ENCODE data around the gene C2orf78.
"Not testable (repeated sequence)": the region's sequence is repeated elsewhere in the genome, so short reads cannot be mapped to it uniquely, and the experiment has no call there.

The C2orf78 gene, protein sequence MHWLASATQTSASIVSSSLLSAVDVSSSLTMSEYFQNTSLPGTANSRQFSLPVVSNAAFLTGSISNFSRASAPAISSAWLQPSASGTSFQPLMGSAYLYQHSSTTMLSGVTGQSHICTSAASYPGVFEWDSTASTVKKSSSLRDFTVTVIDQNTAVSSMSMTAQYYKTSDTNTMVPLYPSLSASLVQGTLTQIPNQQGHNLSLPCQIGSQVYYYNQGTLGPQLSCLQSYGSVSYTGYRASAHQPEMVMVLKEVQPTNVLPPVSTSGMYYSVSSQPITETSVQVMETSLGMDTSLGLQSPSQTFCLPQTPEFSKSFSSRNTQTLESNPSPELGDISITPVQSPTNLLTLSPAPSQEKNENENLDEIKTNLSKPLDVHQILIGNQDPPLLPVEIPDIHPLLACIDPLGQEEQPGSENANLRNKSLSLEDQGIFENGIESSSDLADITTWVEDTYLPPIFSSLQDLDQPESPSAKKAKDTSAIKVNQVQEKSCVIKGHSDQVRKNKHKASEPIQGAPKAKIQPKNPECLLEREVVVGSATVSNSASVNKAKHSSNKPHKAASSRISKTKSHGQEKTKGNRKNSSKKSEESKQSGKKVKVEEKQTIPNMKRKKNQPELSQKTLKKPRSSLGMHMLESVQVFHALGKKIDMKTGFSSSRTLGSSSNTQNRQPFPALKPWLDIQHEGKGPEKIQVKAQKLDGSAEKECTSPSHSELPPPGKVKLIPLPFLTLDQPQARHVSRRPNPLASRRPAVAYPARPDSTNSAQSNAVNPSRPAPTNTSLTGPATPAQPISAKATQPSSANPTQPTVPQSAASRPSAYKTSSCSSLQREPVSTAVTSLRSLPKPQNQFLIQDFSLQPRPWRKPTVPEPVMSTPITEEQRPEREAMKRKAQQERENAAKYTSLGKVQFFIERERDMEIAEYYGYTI

DNA sequence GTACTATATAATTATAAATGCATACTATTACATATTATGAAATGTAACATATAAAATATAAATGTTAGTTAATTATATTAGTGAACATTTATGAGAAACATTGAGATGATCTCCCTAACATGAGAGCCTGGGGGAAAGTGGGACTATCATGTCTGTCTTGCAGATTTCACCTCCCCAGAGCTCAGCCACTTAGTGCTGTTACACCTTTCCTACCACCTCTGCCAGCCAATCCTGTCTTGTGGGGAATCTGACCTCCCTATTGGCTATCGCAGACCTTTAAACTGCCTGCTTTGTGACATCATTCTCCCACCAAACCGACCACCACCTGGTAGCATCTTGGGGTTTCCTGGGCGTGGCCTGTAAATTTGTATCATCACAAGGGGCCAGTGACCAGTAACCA is at the start of gene C2orf78:
Gene C2orf78 (plus strand): TSS at position 301 of the 400 bp plus-strand sequence. CDS start 127 bp downstream, outside the sequence.
- not testable (repeated sequence) for H3K27me3 ChIP-seq (ENCODE audit: control insufficient read depth, insufficient read depth, low read length); H3K4me1 ChIP-seq (ENCODE audit: control insufficient read depth, insufficient read depth, low read length); H3K9me3 ChIP-seq (ENCODE audit: control insufficient read depth, insufficient read depth, low read length); H3K36me3 ChIP-seq (ENCODE audit: control insufficient read depth, insufficient read depth, low read length); H3K4me3 ChIP-seq (ENCODE audit: low read depth, low read length); H3K9ac ChIP-seq (ENCODE audit: low read depth, low read length)

DNA sequence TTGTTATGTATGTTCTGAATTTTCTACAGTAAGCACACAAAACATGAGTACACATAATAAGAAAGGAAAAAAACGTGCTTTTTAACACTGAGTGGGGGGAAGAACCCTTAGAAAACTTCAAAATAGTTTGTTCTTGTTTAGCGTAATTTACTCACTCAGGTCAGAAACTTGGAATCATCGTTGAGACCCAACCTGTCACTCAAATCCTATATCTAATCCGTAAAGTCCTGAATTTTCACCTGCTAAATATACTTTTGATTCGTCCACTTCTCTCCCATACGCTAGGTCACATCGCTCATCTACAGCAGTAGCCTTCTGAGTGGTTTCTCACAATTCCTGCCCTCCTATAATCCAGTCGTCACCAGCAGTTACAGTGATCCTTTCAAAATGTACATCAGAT is 47.6 kb upstream of the C2orf78 start:
- H3K4me3 ChIP-seq (ENCODE audit: low read depth, low read length) = peak overlapping the region; percentile 93
- H3K4me1 ChIP-seq (ENCODE audit: control insufficient read depth, insufficient read depth, low read length) = no peaks in the 10 kb centered on the region
- H3K27me3 ChIP-seq (ENCODE audit: control insufficient read depth, insufficient read depth, low read length) = peaks cover 23% of the 10 kb centered on the region
- peak overlapping the region; percentile 82 for H3K9ac ChIP-seq (ENCODE audit: low read depth, low read length)
- no peaks in the 10 kb centered on the region for H3K9me3 ChIP-seq (ENCODE audit: control insufficient read depth, insufficient read depth, low read length)
- H3K36me3 ChIP-seq (ENCODE audit: control insufficient read depth, insufficient read depth, low read length) = peaks cover 3% of the 10 kb centered on the region

DNA sequence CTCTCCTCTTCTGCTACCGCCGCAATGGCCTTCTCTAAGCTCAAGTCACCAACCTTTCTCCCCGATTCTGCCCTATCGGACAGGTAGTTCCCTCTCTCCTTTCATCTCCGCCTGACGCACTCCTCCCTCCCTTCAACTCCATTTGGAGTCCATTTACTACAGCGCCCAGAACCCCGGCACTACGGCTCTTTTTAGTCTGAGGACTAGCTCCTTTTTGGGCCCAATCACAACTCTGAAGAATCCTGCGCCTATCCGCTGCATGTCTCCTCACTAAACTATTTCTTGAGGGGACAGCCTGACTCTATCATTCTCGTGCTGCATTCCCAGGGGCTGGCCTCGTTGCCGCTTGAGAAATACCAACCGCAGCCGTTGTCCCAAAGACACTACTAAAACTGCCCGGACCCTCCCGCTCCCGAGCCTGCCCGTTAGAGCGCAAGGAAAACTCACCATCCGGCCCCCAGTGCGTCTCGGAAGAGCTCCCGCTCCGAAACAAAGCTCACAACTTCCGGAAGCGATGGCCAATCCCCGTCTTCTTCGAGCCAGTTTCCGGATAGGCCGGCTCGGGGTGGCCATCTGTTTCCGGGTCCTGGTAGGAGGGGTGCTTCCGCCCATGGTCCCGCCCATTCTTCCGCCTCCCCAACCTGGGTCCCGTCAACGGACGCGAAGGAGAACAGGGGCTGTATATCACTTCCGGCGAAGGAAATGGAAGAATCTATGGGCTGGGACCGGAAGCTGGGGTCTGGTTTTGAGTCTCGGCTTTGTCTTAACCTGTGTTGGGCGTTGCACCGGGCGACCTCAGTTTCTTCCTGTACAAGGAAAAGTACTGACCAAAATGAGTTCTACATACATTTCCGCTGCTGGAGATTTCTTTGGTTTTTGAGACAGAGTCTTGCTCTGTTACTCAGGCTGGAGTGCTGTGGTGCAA is 46.9 kb upstream of the C2orf78 start, which contains the start of gene TPRKB:
Gene TPRKB (minus strand): TSS at position 491 of the 925 bp plus-strand sequence. CDS start 2,776 bp downstream, outside the sequence.
- Histone ChIP-seq H3K9me3 (ENCODE audit: control insufficient read depth, insufficient read depth, low read length) (no peaks in the 10 kb centered on the region), H3K4me3 (ENCODE audit: low read depth, low read length) (peak within 1 kb of the TSS; percentile 93), H3K36me3 (ENCODE audit: control insufficient read depth, insufficient read depth, low read length) (peaks cover 3% of the 10 kb centered on the region), H3K27me3 (ENCODE audit: control insufficient read depth, insufficient read depth, low read length) (peaks cover 24% of the 10 kb centered on the region), H3K4me1 (ENCODE audit: control insufficient read depth, insufficient read depth, low read length) (no peaks in the 10 kb centered on the region), H3K9ac (ENCODE audit: low read depth, low read length) (peak within 1 kb of the TSS; percentile 82)

DNA sequence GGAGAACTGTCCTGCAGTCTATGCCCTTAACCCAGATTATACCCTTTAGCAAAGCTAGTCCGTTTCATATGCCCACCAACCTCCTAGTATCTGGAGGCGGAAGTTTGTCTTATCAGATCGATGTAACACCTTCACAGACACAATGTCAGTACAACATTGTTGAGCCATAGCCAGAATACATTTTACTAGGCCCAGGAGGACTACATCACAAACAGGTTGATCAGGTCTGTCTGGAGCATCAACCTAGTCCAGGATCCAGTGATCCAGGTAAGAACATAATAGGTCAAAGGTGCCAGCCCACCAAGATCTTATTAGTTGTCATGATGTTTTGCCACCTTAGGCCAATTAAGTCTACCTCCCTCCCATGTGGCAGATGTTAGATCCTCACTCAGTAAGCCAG is 44.9 kb upstream of the C2orf78 start:
- no peaks in the 10 kb centered on the region for H3K4me1 ChIP-seq (ENCODE audit: control insufficient read depth, insufficient read depth, low read length)
- no peaks in the 10 kb centered on the region for H3K36me3 ChIP-seq (ENCODE audit: control insufficient read depth, insufficient read depth, low read length)

DNA sequence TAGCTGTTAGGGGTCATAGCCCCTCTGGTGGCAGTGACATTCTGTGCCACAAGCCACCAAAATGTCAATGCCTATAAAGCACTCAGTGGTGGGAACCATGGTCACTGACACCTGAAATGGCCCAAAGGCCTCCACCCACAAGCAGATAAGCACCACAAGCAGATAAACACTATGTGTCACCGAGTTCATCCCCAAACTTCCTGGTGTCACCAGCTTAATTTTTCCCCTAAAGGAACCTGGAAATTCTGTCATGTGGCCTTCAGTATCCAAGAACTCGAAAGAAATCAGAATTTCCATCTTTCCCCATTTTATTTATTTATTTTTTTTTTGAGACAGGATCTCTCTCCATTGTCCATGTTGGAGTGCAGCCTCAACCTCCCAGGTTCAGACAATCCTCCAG is 43.2 kb upstream of the C2orf78 start:
- H3K9me3 ChIP-seq (ENCODE audit: control insufficient read depth, insufficient read depth, low read length) = no peaks in the 10 kb centered on the region
- no peak overlapping the region for H3K4me3 ChIP-seq (ENCODE audit: low read depth, low read length)
- no peaks in the 10 kb centered on the region for H3K36me3 ChIP-seq (ENCODE audit: control insufficient read depth, insufficient read depth, low read length)

More for the DNA sequence above, 44.9 kb upstream of the C2orf78 start:
- Histone ChIP-seq H3K9me3 (ENCODE audit: control insufficient read depth, insufficient read depth, low read length) (no peaks in the 10 kb centered on the region), H3K4me3 (ENCODE audit: low read depth, low read length) (no peak overlapping the region), H3K9ac (ENCODE audit: low read depth, low read length) (no peak overlapping the region), H3K27me3 (ENCODE audit: control insufficient read depth, insufficient read depth, low read length) (peaks cover 24% of the 10 kb centered on the region)

DNA sequence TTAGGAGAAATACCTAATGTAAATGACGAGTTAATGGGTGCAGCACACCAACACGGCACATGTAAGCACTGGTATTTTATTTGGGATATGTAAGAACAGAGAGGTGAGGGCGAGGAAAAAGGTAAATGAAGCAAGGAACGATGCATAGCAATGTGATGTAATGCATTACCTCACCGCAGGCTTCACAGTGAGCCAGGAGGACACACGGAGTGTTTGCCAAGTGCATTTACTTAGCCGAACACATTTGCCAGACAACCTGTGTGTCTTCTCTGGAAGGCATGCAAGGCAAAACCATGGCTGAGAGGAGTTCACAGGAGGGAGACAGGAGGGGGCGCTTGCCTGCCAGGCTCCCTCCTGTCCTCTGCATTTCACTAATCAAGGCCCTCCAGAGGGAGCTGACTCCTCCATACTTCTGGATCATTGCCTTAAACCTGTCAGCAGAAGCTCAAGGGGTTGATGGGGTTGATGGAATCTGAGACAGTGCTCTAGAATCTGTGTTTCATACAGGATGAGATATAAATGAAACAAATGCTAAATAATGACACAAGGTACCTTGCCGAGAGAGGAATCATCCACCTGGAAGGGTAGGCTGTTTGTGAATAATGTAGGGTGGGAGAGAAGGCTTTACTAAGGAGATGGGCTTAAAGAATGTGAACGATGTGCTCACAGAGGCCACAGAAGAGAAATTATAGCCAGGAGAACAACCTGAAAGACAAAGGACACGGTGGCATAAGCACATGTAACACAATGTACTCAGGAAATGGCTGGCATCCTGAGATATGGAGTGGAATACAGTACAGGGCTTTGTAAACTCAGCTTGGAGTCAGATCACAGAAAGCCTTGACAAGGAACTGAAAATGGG is 37.7 kb upstream of the C2orf78 start:
- Histone ChIP-seq H3K27me3 (ENCODE audit: control insufficient read depth, insufficient read depth, low read length) (peaks cover 2% of the 10 kb centered on the region), H3K4me3 (ENCODE audit: low read depth, low read length) (no peak overlapping the region), H3K36me3 (ENCODE audit: control insufficient read depth, insufficient read depth, low read length) (no peaks in the 10 kb centered on the region), H3K4me1 (ENCODE audit: control insufficient read depth, insufficient read depth, low read length) (no peaks in the 10 kb centered on the region), H3K9ac (ENCODE audit: low read depth, low read length) (no peak overlapping the region), H3K9me3 (ENCODE audit: control insufficient read depth, insufficient read depth, low read length) (no peaks in the 10 kb centered on the region)

More for the DNA sequence above, 43.2 kb upstream of the C2orf78 start:
- peaks cover 24% of the 10 kb centered on the region for H3K27me3 ChIP-seq (ENCODE audit: control insufficient read depth, insufficient read depth, low read length)
- H3K4me1 ChIP-seq (ENCODE audit: control insufficient read depth, insufficient read depth, low read length) = no peaks in the 10 kb centered on the region
- no peak overlapping the region for H3K9ac ChIP-seq (ENCODE audit: low read depth, low read length)

DNA sequence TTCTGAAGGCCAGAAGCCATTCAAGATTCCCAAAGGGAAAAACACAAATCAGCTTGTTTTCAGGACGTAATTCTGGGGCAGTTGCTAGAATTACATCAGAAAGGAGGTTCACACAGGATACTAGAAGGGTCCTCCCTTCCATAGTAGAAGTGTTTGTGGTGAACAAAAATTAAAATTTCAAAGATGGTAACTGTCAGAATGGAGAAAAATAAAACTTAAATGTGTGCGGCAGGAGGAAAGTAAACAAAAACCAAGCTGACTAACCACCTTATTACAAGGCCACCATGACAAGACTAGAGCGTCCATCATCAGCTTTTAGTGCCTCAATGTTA is 37.1 kb upstream of the C2orf78 start:
- H3K27me3 ChIP-seq (ENCODE audit: control insufficient read depth, insufficient read depth, low read length) = no peaks in the 10 kb centered on the region
- H3K9me3 ChIP-seq (ENCODE audit: control insufficient read depth, insufficient read depth, low read length) = no peaks in the 10 kb centered on the region
- H3K4me1 ChIP-seq (ENCODE audit: control insufficient read depth, insufficient read depth, low read length) = no peaks in the 10 kb centered on the region
- no peak overlapping the region for H3K9ac ChIP-seq (ENCODE audit: low read depth, low read length)
- no peaks in the 10 kb centered on the region for H3K36me3 ChIP-seq (ENCODE audit: control insufficient read depth, insufficient read depth, low read length)
- H3K4me3 ChIP-seq (ENCODE audit: low read depth, low read length) = no peak overlapping the region

DNA sequence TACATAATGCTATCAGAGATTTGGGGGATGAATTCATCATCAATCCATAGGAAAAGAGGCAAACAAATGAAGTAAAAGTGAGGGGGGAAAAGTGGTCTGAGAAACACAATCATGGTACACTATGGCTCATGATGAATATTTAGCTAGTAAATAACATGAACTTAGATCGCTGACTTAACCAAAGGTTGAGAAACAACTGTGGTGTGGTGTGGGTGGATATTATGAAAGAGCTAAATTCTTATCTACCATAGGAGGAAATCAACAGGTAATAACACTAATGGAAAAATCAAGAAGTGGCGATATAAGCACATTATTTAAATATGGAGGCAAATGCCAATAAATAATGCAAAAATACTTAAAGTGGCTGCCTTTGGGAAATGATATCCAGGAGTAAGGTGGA is 34.7 kb upstream of the C2orf78 start:
- H3K4me3 ChIP-seq (ENCODE audit: low read depth, low read length) = no peak overlapping the region
- H3K9me3 ChIP-seq (ENCODE audit: control insufficient read depth, insufficient read depth, low read length) = no peaks in the 10 kb centered on the region
- H3K27me3 ChIP-seq (ENCODE audit: control insufficient read depth, insufficient read depth, low read length) = no peaks in the 10 kb centered on the region
- no peak overlapping the region for H3K9ac ChIP-seq (ENCODE audit: low read depth, low read length)
- H3K4me1 ChIP-seq (ENCODE audit: control insufficient read depth, insufficient read depth, low read length) = no peaks in the 10 kb centered on the region
- H3K36me3 ChIP-seq (ENCODE audit: control insufficient read depth, insufficient read depth, low read length) = no peaks in the 10 kb centered on the region

DNA sequence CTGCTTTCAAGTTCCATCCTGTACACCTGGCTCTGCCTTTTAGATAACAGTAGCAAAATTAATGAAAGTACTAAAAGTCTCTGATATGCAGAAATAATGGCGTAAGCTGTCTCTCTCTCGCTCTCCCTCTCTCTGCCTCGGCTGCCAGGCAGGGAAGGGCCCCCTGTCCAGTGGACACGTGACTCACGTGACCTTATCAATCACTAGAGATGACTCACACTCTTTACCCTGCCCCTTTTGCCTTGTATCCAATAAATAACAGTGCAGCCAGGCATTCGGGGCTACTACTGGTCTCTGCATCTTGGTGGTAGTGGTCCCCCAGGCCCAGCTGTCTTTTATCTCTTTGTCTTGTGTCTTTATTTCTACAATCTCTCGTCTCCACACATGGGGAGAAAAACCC is 29.7 kb upstream of the C2orf78 start:
- not testable (repeated sequence) for H3K27me3 ChIP-seq (ENCODE audit: control insufficient read depth, insufficient read depth, low read length)

DNA sequence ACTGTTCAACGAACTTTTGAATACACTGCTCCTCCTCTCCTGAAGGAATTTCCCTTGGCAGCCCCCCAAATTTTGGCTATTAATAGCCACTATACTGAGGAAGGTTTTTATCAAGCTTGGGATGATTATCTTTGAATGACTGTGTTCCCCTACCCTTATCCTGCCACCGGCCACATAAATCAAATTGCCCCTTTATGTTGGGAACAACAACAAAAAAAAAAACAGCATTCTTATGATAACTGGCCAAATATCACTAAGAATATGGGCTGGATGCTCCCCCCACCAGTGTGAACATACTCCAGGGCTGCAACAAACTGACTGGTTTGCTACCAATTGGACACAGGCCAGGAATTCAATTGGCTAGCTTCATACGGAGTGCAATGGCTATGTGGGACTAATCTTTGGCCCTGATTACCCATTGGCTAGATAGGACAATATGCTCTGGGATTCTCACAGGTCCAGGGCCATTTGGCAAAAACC is 24.7 kb upstream of the C2orf78 start:
- Histone ChIP-seq H3K9ac (ENCODE audit: low read depth, low read length) (no peak overlapping the region), H3K36me3 (ENCODE audit: control insufficient read depth, insufficient read depth, low read length) (peaks cover 10% of the 10 kb centered on the region), H3K4me1 (ENCODE audit: control insufficient read depth, insufficient read depth, low read length) (no peaks in the 10 kb centered on the region), H3K4me3 (ENCODE audit: low read depth, low read length) (no peak overlapping the region), H3K9me3 (ENCODE audit: control insufficient read depth, insufficient read depth, low read length) (no peaks in the 10 kb centered on the region), H3K27me3 (ENCODE audit: control insufficient read depth, insufficient read depth, low read length) (no peaks in the 10 kb centered on the region)

More for the DNA sequence above, 29.7 kb upstream of the C2orf78 start:
- not testable (repeated sequence) for H3K9me3 ChIP-seq (ENCODE audit: control insufficient read depth, insufficient read depth, low read length); H3K4me1 ChIP-seq (ENCODE audit: control insufficient read depth, insufficient read depth, low read length); H3K36me3 ChIP-seq (ENCODE audit: control insufficient read depth, insufficient read depth, low read length); H3K9ac ChIP-seq (ENCODE audit: low read depth, low read length); H3K4me3 ChIP-seq (ENCODE audit: low read depth, low read length)
